Astrocyte of the spinal cord (primary cell): ENCODE data around the gene GEMIN5.

ENCODE experiments used
- DNase-seq: peaks from one replicate; pipeline ENCODE4 v3.0.0; 2011; ENCODE audit warnings: low read depth, low spot score
- H3K4me3 ChIP-seq: 2 replicates; pipeline ENCODE4 v1.5.1; 2011; ENCODE audit warnings: low read depth, mild to moderate bottlenecking, low read length, moderate library complexity
- CTCF ChIP-seq: IDR thresholded peaks from 2 replicates; pipeline ENCODE4 v1.5.1; 2012; ENCODE audit warnings: low read depth, mild to moderate bottlenecking, low read length, inconsistent platforms
- in situ Hi-C: cut with HindIII; loops from 2 replicates; pipeline ENCODE4 v1.10.0; 2017; ENCODE audit warnings: low sequenced_read_pairs

The GEMIN5 gene

GRCh38 chr5:154842689-154843530, 95.1 kb downstream of the GEMIN5 start:
- H3K4me3 ChIP-seq, result no peak overlapping the region
- in situ Hi-C loops, result no loop called here
- TF ChIP-seq CTCF, result no peak
- no peak for DNase-seq

GRCh38 chr5:154841273-154841661, 96.7 kb downstream of the GEMIN5 start:
- DNase-seq, result no peak
- H3K4me3 ChIP-seq, result no peak overlapping the region
- in situ Hi-C loops, result no loop called here
- no peak for TF ChIP-seq CTCF

GRCh38 chr5:154840435-154841272, 97.4 kb downstream of the GEMIN5 start:
- H3K4me3 ChIP-seq, result no peak overlapping the region
- in situ Hi-C loops, result no loop called here
- TF ChIP-seq CTCF, result no peak
- DNase-seq, result no peak
